Measurements from ENCODE around the gene PTPN7. TPM values are rescaled to one million over a fixed set of nuclear protein-coding genes. Genes with fewer than 3 reads are reported as not detected.

The PTPN7 gene
- total RNA-seq, 1 donor from 2014 or later = 2.6 TPM

DNA sequence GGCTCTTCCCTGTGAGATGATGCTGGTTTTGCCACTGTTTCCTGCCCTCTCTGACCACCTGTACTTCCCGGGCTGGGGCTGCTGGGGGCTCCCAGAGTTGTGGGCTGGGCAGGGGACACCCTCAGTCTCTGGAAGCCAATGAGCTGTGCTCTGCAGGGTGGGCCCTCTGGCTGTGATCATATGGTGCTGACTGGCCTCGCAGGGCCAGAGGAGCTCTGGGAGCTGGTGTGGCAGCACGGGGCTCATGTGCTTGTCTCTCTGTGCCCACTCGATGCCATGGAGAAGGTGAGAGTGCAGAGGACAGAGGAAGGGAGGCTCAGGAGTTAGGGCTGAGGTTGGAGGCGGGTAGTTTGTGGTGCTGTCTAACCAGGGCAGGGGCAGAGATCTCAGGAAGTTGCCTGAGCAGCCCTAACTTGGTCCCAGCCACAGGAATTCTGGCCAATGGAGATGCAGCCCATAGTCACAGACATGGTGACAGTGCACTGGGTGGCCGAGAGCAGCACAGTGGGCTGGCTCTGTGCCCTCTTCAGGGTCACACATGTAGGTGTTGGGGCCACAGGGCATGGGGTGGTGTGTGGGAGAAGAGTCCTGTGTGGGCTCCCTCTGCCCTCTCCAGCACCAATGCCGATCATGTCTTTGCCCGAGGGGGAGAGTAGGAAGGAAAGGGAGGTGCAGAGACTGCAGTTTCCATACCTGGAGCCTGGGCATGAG is 27.4 kb upstream of the PTPN7 start:
- no peak for DNase-seq (ENCODE audit: low read depth)
- Histone ChIP-seq H3K27me3 (ENCODE audit: control insufficient read depth, insufficient read depth, low read length) (peaks cover 36% of the 10 kb centered on the region), H3K4me3 (ENCODE audit: low read depth, low read length) (no peak overlapping the region), H3K36me3 (ENCODE audit: control insufficient read depth, insufficient read depth, low read length) (no peaks in the 10 kb centered on the region)
- TF ChIP-seq, protein P1, sequence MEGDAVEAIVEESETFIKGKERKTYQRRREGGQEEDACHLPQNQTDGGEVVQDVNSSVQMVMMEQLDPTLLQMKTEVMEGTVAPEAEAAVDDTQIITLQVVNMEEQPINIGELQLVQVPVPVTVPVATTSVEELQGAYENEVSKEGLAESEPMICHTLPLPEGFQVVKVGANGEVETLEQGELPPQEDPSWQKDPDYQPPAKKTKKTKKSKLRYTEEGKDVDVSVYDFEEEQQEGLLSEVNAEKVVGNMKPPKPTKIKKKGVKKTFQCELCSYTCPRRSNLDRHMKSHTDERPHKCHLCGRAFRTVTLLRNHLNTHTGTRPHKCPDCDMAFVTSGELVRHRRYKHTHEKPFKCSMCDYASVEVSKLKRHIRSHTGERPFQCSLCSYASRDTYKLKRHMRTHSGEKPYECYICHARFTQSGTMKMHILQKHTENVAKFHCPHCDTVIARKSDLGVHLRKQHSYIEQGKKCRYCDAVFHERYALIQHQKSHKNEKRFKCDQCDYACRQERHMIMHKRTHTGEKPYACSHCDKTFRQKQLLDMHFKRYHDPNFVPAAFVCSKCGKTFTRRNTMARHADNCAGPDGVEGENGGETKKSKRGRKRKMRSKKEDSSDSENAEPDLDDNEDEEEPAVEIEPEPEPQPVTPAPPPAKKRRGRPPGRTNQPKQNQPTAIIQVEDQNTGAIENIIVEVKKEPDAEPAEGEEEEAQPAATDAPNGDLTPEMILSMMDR (IDR thresholded peaks at IDR 0.05; ENCODE audit: insufficient read depth, low read length, poor library complexity, severe bottlenecking) = no peak

DNA sequence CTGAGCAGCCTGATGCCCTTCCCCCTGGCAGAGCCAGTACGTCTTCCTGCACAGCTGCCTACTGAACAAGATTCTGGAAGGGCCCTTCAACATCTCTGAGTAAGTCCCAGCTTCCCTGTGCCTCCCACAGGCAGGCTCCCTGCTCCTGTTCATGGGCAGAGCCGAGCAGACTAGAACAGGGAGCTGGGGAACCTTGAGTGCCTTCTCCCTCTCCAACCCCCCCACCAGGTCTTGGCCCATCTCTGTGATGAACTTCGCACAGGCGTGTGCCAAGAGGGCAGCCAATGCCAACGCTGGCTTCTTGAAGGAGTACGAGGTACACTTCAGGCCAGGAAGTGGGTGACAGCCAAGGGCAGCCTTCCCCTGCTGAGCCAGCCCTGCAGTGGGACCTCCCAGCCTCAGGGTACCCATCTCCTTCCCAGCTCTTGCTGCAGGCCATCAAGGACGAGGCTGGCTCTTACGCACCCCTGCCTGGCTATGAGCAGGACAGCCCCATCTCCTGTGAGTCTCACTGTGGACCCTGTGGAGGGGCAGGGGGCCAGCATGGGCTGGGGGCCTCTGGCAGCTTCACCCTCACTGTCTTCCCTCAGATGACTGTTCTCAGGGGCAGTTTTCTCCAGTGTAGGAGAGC is 26.8 kb upstream of the PTPN7 start:
- DNase-seq (ENCODE audit: low read depth) = no peak
- peaks cover 39% of the 10 kb centered on the region for H3K27me3 ChIP-seq (ENCODE audit: control insufficient read depth, insufficient read depth, low read length)
- H3K4me3 ChIP-seq (ENCODE audit: low read depth, low read length) = no peak overlapping the region
- TF ChIP-seq, protein P1 (IDR thresholded peaks at IDR 0.05; ENCODE audit: insufficient read depth, low read length, poor library complexity, severe bottlenecking) = no peak
- H3K36me3 ChIP-seq (ENCODE audit: control insufficient read depth, insufficient read depth, low read length) = no peaks in the 10 kb centered on the region

DNA sequence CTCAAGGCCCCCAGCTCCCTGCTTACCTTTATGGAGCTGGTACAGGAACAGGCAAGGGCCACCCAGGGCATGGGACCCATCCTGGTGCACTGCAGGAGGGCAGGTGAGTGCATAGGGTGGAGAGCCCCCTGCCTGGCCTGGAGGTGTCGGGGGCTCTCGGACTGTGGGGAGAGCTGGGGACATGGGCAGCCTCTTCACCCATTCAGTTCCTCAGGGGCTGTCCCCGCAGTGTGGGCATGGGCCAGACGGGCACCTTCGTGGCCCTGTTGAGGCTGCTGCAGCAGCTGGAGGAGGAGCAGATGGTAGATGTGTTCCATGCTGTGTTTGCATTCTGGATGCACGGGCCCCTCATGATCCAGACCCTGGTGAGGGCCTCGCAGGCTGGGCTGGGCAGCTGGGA is 25.9 kb upstream of the PTPN7 start:
- DNase-seq (ENCODE audit: low read depth) = no peak
- Histone ChIP-seq H3K27me3 (ENCODE audit: control insufficient read depth, insufficient read depth, low read length) (peaks cover 46% of the 10 kb centered on the region), H3K36me3 (ENCODE audit: control insufficient read depth, insufficient read depth, low read length) (no peaks in the 10 kb centered on the region), H3K4me3 (ENCODE audit: low read depth, low read length) (no peak overlapping the region)
- TF ChIP-seq, protein P1 (IDR thresholded peaks at IDR 0.05; ENCODE audit: insufficient read depth, low read length, poor library complexity, severe bottlenecking) = no peak

DNA sequence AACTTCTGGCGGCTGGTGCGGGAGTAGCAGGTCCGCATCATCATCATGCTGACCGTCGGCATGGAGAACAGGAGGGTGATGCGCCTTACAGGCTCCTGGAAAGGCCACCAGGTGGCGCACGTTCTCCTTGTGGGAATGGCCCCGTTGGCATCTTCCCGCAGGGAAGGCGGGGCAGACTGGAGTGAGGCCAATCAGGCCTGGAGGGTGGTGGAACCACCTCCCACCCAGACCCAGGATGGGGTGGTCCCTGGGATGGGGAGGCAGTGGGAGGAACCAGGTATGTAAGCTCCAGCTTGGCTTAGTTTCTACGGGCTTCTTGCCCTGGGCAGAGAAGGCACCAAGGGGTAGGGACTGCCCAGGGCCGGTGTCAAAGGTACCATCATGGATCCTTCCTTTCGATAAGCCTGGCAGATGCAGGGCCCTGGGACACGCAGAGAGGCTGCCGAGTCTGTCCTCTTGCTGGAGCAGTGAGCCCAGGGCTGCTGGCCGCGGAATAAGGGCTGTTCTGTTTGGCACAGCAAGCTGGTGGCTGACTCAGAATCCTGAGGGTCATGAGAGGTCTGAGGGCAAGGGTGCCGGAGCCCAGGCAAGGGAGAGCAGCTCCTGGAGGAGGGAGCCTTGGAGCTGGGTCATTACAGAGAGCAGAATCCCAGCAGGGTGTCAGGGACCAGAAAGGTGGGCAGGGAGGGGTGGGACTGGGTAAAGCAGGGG is 24.5 kb upstream of the PTPN7 start:
- Histone ChIP-seq H3K4me3 (ENCODE audit: low read depth, low read length) (no peak overlapping the region), H3K27me3 (ENCODE audit: control insufficient read depth, insufficient read depth, low read length) (peaks cover 43% of the 10 kb centered on the region), H3K36me3 (ENCODE audit: control insufficient read depth, insufficient read depth, low read length) (no peaks in the 10 kb centered on the region)
- DNase-seq (ENCODE audit: low read depth) = peak; percentile 48
- TF ChIP-seq, protein P1 (IDR thresholded peaks at IDR 0.05; ENCODE audit: insufficient read depth, low read length, poor library complexity, severe bottlenecking) = peak; percentile 93

DNA sequence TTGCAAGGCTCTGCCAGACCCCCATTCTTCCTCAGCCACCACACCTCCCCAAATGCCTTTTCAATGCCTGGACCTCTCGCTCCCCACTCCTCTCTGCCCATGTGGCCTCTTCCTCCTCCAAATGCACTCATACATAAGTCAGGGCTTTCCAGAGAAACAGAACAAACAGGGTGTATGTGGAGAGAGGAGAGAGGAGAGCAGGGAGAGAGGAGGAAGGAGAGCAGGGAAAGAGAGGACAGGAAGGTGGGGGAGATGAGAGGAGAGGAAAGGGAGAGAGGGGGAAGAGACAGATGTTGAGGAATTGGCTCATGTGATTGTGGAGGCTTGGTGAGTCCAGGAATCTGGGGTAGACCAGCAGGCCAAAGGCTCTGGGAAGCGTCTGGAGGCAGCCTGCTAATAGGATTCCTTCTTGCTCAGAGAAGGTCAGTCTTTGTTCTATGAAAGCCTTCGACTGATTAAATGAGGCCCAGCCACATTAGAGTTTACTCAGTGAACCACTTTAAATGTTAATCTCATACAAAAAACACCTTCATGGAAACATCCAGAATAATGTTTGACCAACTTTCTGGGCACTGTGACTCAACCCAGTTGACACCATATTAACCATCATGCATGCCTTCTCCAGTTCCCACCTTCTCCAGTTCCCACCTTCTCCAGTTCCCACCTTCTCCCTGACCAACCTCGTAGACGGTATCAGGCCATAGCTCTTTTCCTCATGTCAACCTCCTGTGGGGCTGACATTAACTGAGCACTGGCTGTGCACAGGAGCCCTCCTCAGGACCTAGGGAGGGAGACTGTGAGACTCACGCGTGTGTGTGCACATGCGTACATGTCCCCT is 21.9 kb upstream of the PTPN7 start:
- TF ChIP-seq, protein P1 (IDR thresholded peaks at IDR 0.05; ENCODE audit: insufficient read depth, low read length, poor library complexity, severe bottlenecking) = no peak
- Histone ChIP-seq H3K4me3 (ENCODE audit: low read depth, low read length) (no peak overlapping the region), H3K36me3 (ENCODE audit: control insufficient read depth, insufficient read depth, low read length) (no peaks in the 10 kb centered on the region), H3K27me3 (ENCODE audit: control insufficient read depth, insufficient read depth, low read length) (peaks cover 38% of the 10 kb centered on the region)
- DNase-seq (ENCODE audit: low read depth) = no peak

Data from kidney epithelial cell (primary cell).